B cell (primary cell): ENCODE results near the gene PBX2. TPM values are rescaled to one million over a fixed set of nuclear protein-coding genes. Genes with fewer than 3 reads are reported as not detected.

Experiments used
- ATAC-seq: fragments of 200-7000 bp; cut with Tn5 transposase; one replicate; pipeline ENCODE4 v1.10.0; 2021; ENCODE audit warnings: low read depth, mild to moderate bottlenecking, moderate number of reproducible peaks, moderate library complexity
- CTCF ChIA-PET: fragments of 350-600 bp; sonication (Branson Sonifier 250); formaldehyde crosslinking; loops from one replicate; lab custom pipeline; 2021; ENCODE audit warnings: antibody characterized with exemption, inconsistent platforms; lab: Charles Lee
- POLR2A ChIA-PET: fragments of 350-600 bp; sonication (Branson Sonifier 250); formaldehyde crosslinking; loops from one replicate; lab custom pipeline; 2021; ENCODE audit warnings: antibody characterized with exemption; lab: Charles Lee
- DNase-seq: peaks from one replicate; pipeline ENCODE4 v3.0.0; 2013
- H2AFZ ChIP-seq: 2 replicates; pipeline ENCODE4 v1.6.1; 2012; ENCODE audit warnings: mild to moderate bottlenecking, low read depth, low read length; ENCODE audit not compliant: insufficient read depth, poor library complexity, severe bottlenecking
- H3K27ac ChIP-seq, 2 donors: 1 replicate in 1 of 2; 2 replicates in 1 of 2; pipeline ENCODE4 v1.5.1; 2012 to 2013; ENCODE audit warnings: low read length in 2 of 2, mild to moderate bottlenecking in 2 of 2, moderate library complexity in 1 of 2
- H3K27me3 ChIP-seq, 4 experiments: fragments of 200-600 bp in 1 of 4; sonication (generic) in 1 of 4; replicated peaks in 1 of 4; 1 replicate in 2 of 4; 2 replicates in 2 of 4; pipeline versions ENCODE4 v1.6.1 to v1.7.0; 2013 to 2016; ENCODE audit warnings: low read length in 3 of 4, mild to moderate bottlenecking in 2 of 4, mixed read lengths in 1 of 4, moderate library complexity in 1 of 4; ENCODE audit not compliant: insufficient read depth in 4 of 4, control insufficient read depth in 3 of 4; ENCODE audit errors: control extremely low read depth in 1 of 4
- H3K36me3 ChIP-seq, 2 experiments: replicated peaks in 1 of 2; 1 replicate in 1 of 2; 2 replicates in 1 of 2; pipeline versions ENCODE4 v1.6.1 to v1.7.1; 2013; ENCODE audit warnings: low read length in 1 of 2; ENCODE audit not compliant: insufficient read depth in 2 of 2, control insufficient read depth in 1 of 2; ENCODE audit errors: control extremely low read depth in 1 of 2, extremely low read depth in 1 of 2
- H3K4me1 ChIP-seq, 2 donors: fragments of 200-600 bp in 1 of 2; sonication (generic) in 1 of 2; 1 replicate in 1 of 2; 2 replicates in 1 of 2; pipeline versions ENCODE4 v1.5.1 to v1.6.1; 2013 to 2017; ENCODE audit warnings: low read length in 2 of 2; ENCODE audit not compliant: control insufficient read depth in 2 of 2, insufficient read depth in 2 of 2
- H3K4me2 ChIP-seq: replicated peaks from 2 replicates; pipeline ENCODE3; 2012; ENCODE audit warnings: mild to moderate bottlenecking, low read depth, low read length; ENCODE audit not compliant: poor library complexity, severe bottlenecking
- H3K4me3 ChIP-seq, 5 experiments: fragments of 200-600 bp in 1 of 5; sonication (generic) in 1 of 5; 1 replicate in 3 of 5; 2 replicates in 2 of 5; pipeline versions ENCODE4 v1.5.1 to v1.7.0; 2011 to 2016; ENCODE audit warnings: low read length in 4 of 5, mild to moderate bottlenecking in 4 of 5, low read depth in 2 of 5, control low read depth in 1 of 5, moderate library complexity in 1 of 5; ENCODE audit not compliant: insufficient read depth in 1 of 5; ENCODE audit errors: control extremely low read depth in 1 of 5, extremely low read depth in 1 of 5
- H3K79me2 ChIP-seq: fragments of 200-600 bp; sonication (generic); one replicate; pipeline ENCODE4 v1.6.0; 2016; ENCODE audit warnings: low read length; ENCODE audit not compliant: control insufficient read depth, insufficient read depth
- H3K9ac ChIP-seq: fragments of 200-600 bp; sonication (generic); 2 replicates; pipeline ENCODE4 v1.6.1; 2017; ENCODE audit warnings: mild to moderate bottlenecking, low read length, moderate library complexity
- H3K9me3 ChIP-seq, 3 donors: one replicate each; pipeline versions ENCODE4 v1.6.1 to v1.7.1; 2013; ENCODE audit warnings: low read length in 2 of 3; ENCODE audit not compliant: control insufficient read depth in 2 of 3, insufficient read depth in 1 of 3; ENCODE audit errors: control extremely low read depth in 1 of 3
- H4K20me1 ChIP-seq: 2 replicates; pipeline ENCODE4 v1.6.0; 2012; ENCODE audit warnings: mild to moderate bottlenecking, low read length; ENCODE audit not compliant: insufficient read depth, control insufficient read depth, poor library complexity, severe bottlenecking
- H3K27ac Mint-ChIP-seq: one replicate; pipeline ENCODE4 v1.8.0; 2021; ENCODE audit warnings: mixed read lengths
- H3K27me3 Mint-ChIP-seq: one replicate; pipeline ENCODE4 v1.8.0; 2021; ENCODE audit warnings: mixed read lengths
- H3K4me1 Mint-ChIP-seq: one replicate; pipeline ENCODE4 v1.8.0; 2021; ENCODE audit warnings: mixed read lengths
- H3K4me3 Mint-ChIP-seq: one replicate; pipeline ENCODE4 v1.8.0; 2021; ENCODE audit warnings: mixed read lengths
- H3K9me3 Mint-ChIP-seq: one replicate; pipeline ENCODE4 v1.8.0; 2022; ENCODE audit warnings: mixed read lengths; ENCODE audit not compliant: insufficient read depth
- CTCF ChIP-seq: fragments of 200-600 bp; IDR thresholded peaks from one replicate; pipeline ENCODE4 v1.8.0; 2022; ENCODE audit warnings: antibody characterized with exemption, mild to moderate bottlenecking
- EZH2 ChIP-seq: IDR thresholded peaks from 2 replicates; pipeline ENCODE4 v1.6.1; 2012; ENCODE audit warnings: borderline replicate concordance, low read depth, mild to moderate bottlenecking, moderate library complexity, low read length; ENCODE audit not compliant: insufficient read depth, poor library complexity, severe bottlenecking
- whole genome bisulfite sequencing: methylation state at CpG from one replicate; pipeline ENCODE4 v1.1.5; 2013; ENCODE audit warnings: missing lambda C conversion rate; ENCODE audit not compliant: insufficient coverage; 5-methylcytosine and 5-hydroxymethylcytosine counted together
- intact Hi-C: fragments of 100-400 bp; cut with micrococcal nuclease; formaldehyde crosslinking; loops from one replicate; pipeline ENCODE4 v1.10.0; 2022
- polyA plus RNA-seq: library from polyadenylated mRNA; depleted of rRNA; stranded (reverse); fragments of >200 nt; gene quantifications from 2 replicates; pipeline ENCODE4 v1.2.3, GENCODE V29; 2012
- total RNA-seq, 2 donors: library from RNA; stranded (reverse); fragments of 120-200 nt in 1 of 2; gene quantifications; 1 replicate in 1 of 2; 2 replicates in 1 of 2; pipeline versions ENCODE4 v1.2.3 to v1.2.4, GENCODE V29; 2013 to 2022

The PBX2 gene
- total and polyA plus RNA-seq, 2 donors (not counting 1 experiment from before 2014, with no cell fraction given): 128 to 188 TPM

- peaks cover 64% of the 10 kb centered on the region for H3K4me1 Mint-ChIP-seq
- H2AFZ ChIP-seq: peak within 1 kb of the TSS; percentile 58
- no peak for TF ChIP-seq EZH2
- TF ChIP-seq CTCF: no peak
- H3K79me2 ChIP-seq: no peaks in the 10 kb centered on the region
- ATAC-seq (no peak), DNase-seq (no peak)
- no peaks in the 10 kb centered on the region for H3K9me3 Mint-ChIP-seq
- H3K36me3 ChIP-seq: no peaks in the 10 kb centered on the region
- no peaks in the 10 kb centered on the region for H3K9me3 ChIP-seq
- H3K27ac Mint-ChIP-seq: peak within 1 kb of the TSS; percentile 91
- no peaks in the 10 kb centered on the region for H3K27me3 ChIP-seq
- H3K27ac ChIP-seq: peak within 1 kb of the TSS; percentile 48 to 66
- H4K20me1 ChIP-seq: no peaks in the 10 kb centered on the region
- H3K27me3 Mint-ChIP-seq: no peaks in the 10 kb centered on the region
- intact Hi-C loops: no loop called here
- ChIA-PET CTCF (interaction anchor here (0.7 to 1.5 kb wide), 3 partner anchors 20 to 645 kb away, joined by 3 read pairs; no protein-coding TSS in a partner anchor), POLR2A (no interaction called here)
- H3K4me2 ChIP-seq: peak within 1 kb of the TSS; percentile 39
- peak within 1 kb of the TSS; percentile 37 for H3K4me3 Mint-ChIP-seq
- H3K9ac ChIP-seq: no peak within 1 kb of the TSS
- peaks cover 71 to 77% of the 10 kb centered on the region in 2 donors for H3K4me1 ChIP-seq
- H3K4me3 ChIP-seq: no peak within 1 kb of the TSS
- WGBS: 71% methylated on average over 15 of the region's 20 CpGs
Measured at GRCh38 chr6:32223258-32224235, 33.5 kb upstream of the PBX2 start, which contains the start of gene NOTCH4. Gene NOTCH4 (minus strand): TSS chr6:32224067. CDS start chr6:32223928, 139 bp downstream.
